GM19193 (cell line): ENCODE measurements around the gene FADD.

Source experiments
- POLR2A ChIP-seq: IDR thresholded peaks from 4 replicates; pipeline ENCODE4 v1.6.1; 2011; ENCODE audit not compliant: insufficient read depth, insufficient read length; ENCODE audit errors: extremely low read depth

Gene FADD

DNA sequence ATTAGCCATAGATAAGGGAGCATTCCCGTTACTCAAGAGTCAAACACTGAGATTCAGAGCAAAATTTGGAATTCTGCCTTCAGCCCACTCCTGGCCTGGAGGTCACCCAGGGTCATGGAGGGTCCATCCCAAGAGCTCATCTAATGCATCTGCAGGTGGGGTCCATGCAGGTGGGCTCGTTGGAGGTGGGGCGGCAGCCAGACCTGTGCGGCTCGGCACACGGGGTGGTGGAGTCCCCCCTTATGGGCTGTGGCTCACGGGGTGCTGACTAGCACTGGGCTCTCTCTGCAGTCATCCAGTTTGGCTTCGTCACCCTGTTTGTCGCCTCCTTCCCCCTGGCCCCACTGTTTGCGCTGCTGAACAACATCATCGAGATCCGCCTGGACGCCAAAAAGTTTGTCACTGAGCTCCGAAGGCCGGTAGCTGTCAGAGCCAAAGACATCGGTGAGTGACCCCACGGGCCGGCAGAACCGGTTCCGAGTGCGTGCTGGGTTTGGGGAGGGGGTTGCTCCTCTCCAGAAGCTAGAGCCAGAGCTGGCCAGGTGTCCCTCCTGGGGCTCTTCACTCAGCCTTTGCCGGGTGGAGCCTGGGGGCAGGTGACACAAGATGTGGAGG, 32.4 kb upstream of the FADD start:
- no peak for TF ChIP-seq POLR2A

DNA sequence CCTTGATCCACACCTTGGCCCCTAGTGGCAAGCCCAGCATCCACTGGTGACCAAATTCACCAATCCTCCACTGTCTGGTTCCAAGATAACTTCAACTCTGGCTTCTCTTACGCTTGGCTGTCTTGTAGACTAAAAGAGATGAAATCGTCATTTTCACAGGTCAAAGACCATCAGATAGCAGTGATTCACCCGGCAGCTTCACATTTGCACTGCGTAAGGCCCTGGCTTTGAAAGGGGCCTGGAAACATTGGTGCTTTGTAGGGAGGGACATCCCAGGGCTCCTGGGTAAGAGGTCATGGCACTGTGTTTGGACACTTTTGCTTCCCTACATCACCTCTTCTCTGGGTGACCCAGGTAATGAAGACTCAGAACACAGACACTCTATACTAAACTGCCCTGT, 30.1 kb upstream of the FADD start:
- TF ChIP-seq POLR2A: no peak

GRCh38 chr11:70174547-70175235, 28.4 kb upstream of the FADD start:
- TF ChIP-seq POLR2A: no peak

- no peak for TF ChIP-seq POLR2A
Observed at GRCh38 chr11:70175236-70175698, 27.8 kb upstream of the FADD start.

- TF ChIP-seq POLR2A: no peak
Observed at GRCh38 chr11:70176940-70177689, 26.0 kb upstream of the FADD start.

GRCh38 chr11:70180906-70181305, 22.2 kb upstream of the FADD start:
- TF ChIP-seq POLR2A: no peak

GRCh38 chr11:70182266-70182665, 20.8 kb upstream of the FADD start:
- TF ChIP-seq POLR2A: no peak

- TF ChIP-seq POLR2A: no peak
Observed at GRCh38 chr11:70183032-70183431, 20.1 kb upstream of the FADD start.

DNA sequence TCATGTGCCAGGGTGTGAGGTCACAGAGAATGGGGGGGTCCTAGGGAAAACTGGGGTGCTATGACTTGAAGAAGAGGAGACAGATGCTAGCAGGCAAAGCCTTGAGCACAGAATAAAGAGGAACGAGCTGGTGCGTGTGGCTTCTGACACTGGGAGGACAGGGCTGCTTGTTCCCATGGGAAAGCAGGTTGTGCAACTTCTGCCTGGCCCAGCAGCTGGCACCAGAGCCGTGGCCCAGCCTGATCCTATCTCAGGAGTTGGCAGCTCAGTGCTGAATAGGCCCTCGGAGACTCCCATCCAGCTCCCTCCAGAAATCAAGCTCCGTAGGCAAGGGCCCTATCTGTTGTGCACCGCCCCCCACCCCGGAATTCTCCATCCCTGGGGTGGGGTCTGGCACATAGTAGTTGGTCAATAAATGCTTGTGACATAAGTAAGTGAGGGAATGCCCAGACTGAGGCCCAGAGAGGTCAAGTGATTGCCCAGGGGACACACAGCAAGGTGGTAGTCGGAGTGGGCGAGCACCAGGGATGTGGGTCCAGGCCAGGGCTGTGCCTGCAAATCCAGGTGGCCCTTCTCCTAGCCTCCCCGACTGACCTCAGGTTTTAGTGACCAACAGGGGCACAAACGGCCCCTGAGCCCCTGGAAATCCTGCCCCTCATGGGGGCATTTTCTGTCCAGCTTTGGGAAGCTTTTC, 19.5 kb upstream of the FADD start:
- TF ChIP-seq POLR2A: no peak

- TF ChIP-seq POLR2A: no peak
Observed at GRCh38 chr11:70184396-70184795, 18.7 kb upstream of the FADD start.

GRCh38 chr11:70185348-70186055, 17.6 kb upstream of the FADD start:
- no peak for TF ChIP-seq POLR2A

DNA sequence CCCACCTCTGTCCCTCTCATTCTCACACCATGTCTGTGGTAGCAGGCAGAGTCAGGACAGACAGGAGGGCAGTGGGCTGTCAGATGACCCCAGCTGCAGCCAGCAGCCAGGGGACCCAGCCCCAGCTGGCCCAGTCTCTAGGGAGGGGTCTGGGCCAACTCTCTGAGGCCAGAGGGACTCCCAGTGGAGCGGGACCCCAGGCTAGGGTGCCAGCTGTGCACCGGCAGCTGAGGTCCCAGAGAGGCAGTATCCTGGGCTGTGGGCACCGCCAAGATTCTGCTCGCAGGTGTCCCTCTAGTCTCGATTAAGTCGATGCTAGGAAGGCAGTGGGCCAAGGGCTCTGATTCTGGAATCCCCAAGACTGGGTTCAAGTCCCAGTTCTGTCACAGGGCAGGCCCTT, 16.7 kb upstream of the FADD start:
- no peak for TF ChIP-seq POLR2A

DNA sequence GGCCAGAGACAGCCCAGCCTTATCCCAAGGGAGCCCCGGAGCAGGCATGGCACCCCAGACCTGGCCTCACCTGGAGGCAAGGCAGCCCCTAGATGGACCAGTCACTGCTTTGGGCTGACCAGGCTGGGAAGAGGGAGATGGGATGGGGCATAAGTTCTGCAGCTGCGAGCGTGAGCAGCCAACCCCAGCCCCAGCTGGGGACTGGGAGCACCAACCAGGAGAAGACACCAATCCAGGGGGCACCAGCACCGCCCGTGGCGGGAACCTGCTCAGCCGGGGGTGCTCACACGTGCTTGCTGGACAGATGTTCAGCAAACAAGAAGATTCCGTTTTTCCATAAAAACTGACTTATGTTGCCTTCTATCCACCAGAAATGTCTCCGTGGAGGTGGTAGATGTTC, 16.2 kb upstream of the FADD start:
- TF ChIP-seq POLR2A: no peak

GRCh38 chr11:70187771-70188170, 15.3 kb upstream of the FADD start:
- no peak for TF ChIP-seq POLR2A

GRCh38 chr11:70189622-70190021, 13.5 kb upstream of the FADD start:
- TF ChIP-seq POLR2A: no peak
